Measurements from ENCODE around the gene PRDM12.

The PRDM12 gene

DNA sequence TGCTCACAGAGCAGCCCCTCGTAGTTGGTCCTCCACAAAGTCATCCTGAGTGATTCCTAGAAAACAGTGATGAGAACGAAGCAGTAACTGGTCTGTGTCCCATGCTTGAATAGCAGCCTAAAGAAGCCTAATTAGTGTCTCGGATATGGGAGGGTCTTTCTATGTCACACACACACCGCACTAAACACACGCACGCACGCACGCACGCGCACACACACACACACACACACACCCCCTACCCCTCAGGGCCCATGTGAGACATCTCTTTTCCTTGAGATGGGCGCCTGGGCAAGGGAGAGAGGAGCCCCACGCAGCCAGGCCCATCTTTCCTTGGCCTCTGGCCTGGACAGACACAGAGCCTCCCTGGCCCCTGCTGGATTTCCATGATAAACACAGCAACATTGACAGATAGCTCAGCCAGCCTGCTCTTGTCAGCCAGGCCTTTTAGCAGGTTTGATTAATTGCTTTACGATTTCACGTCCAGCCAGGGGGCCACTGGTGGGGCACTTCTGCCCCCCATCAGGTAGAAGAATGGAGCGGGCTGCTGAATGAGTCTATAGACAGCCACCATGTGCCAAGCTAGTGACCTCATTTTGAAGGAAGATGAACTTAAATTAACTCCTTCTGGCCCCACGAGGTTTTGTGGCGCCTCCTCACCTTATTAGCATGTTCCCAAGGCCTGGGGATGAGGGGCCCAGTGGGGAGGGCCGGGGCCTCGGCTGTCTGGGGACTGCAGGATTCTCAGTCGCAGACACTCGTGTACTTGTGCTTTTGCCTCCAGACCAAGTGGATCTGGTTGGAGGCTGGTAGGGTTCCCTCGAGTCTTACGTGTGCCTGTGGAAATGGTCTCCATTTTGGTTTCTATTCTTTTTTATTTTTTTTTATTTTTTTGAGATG lies 36.2 kb upstream of the PRDM12 start:
- Histone ChIP-seq H3K36me3 (ENCODE audit: control insufficient read depth in 2 of 2, insufficient read depth in 1 of 2, low read length in 2 of 2) (peaks cover 3 to 97% of the 10 kb centered on the region in 2 experiments), H3K27ac (ENCODE audit: extremely low read depth, low read depth, low read length) (no peak overlapping the region)
- POLR2A ChIA-PET, result no interaction called here

DNA sequence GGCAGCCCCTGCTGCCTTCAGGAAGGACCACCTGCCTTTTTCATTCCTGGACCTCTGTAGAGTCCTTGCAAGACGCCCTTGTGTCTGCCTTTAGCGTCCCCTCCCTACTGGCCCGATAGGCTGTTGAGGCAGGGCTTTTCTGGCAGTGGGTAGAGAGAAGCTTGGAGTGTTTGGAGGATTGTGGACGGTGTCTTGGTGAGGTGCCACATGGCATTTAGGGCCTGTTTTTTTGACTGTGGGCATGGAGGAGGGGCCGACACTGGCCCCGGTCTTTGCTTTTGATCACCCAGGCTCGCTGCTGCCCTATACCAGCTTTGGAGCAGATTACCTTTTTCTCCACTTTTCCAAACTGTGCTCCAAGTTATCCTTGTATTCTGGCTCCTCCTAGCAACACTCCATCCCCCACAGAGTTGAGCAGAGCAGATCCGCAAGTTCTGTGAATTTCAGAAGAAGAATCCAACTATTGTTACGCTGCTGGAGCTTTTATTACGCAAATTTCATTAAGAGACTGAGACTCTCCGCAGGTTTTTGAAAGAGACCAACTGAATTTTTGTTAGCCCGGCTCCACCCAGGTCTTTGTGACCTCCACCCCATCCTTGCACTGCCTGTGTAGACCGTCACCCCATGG lies 34.8 kb upstream of the PRDM12 start:
- ChIA-PET POLR2A (no interaction called here), CTCF (interaction anchor here (0.8 kb wide), 1 partner anchor 25 kb away, joined by 3 read pairs; no protein-coding TSS in a partner anchor)
- no peaks in the 10 kb centered on the region for H3K9me3 ChIP-seq (ENCODE audit: control insufficient read depth, insufficient read depth, low read depth, low read length)
- no peak overlapping the region for H3K27ac ChIP-seq (ENCODE audit: extremely low read depth, low read depth, low read length)
- H3K4me1 ChIP-seq (ENCODE audit: control insufficient read depth, insufficient read depth, low read length), result no peaks in the 10 kb centered on the region
- H3K4me3 ChIP-seq (ENCODE audit: low read depth, low read length), result no peak overlapping the region
- H3K36me3 ChIP-seq (ENCODE audit: control insufficient read depth in 2 of 2, insufficient read depth in 1 of 2, low read length in 2 of 2), result peaks cover 0 to 97% of the 10 kb centered on the region in 2 experiments; a peak in 2 of 3 replicates
- TF ChIP-seq MZF1 (tag by site-specific recombination; IDR thresholded peaks at IDR 0.05; ENCODE audit: borderline replicate concordance), result no peak
- TF ChIP-seq ZNF785 (tag by site-specific recombination; IDR thresholded peaks at IDR 0.05), result no peak
- no peak for TF ChIP-seq ZNF239 (tag by site-specific recombination; IDR thresholded peaks at IDR 0.05)
- TF ChIP-seq, protein P1, sequence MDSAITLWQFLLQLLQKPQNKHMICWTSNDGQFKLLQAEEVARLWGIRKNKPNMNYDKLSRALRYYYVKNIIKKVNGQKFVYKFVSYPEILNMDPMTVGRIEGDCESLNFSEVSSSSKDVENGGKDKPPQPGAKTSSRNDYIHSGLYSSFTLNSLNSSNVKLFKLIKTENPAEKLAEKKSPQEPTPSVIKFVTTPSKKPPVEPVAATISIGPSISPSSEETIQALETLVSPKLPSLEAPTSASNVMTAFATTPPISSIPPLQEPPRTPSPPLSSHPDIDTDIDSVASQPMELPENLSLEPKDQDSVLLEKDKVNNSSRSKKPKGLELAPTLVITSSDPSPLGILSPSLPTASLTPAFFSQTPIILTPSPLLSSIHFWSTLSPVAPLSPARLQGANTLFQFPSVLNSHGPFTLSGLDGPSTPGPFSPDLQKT (IDR thresholded peaks at IDR 0.05; ENCODE audit: borderline replicate concordance, low read depth, low read length), result no peak
- TF ChIP-seq ZBTB8A (tag by site-specific recombination; IDR thresholded peaks at IDR 0.05), result no peak
- no peak for TF ChIP-seq ZNF140 (tag by site-specific recombination; IDR thresholded peaks at IDR 0.05)

More for the DNA sequence above, 36.2 kb upstream of the PRDM12 start:
- Histone ChIP-seq H3K9me3 (ENCODE audit: control insufficient read depth, insufficient read depth, low read depth, low read length) (no peaks in the 10 kb centered on the region), H3K4me3 (ENCODE audit: low read depth, low read length) (no peak overlapping the region), H3K4me1 (ENCODE audit: control insufficient read depth, insufficient read depth, low read length) (no peaks in the 10 kb centered on the region)
- CTCF ChIA-PET, result no interaction called here
- TF ChIP-seq ZNF549 (tag by site-specific recombination; IDR thresholded peaks at IDR 0.05) (no peak), ZNF37A (tag by site-specific recombination; IDR thresholded peaks at IDR 0.05) (no peak), ZNF426 (tag by site-specific recombination; IDR thresholded peaks at IDR 0.05) (no peak), ZIC2 (tag by site-specific recombination; IDR thresholded peaks at IDR 0.05) (peak; percentile 62), ZNF366 (tag by site-specific recombination; conservative IDR thresholded peaks at IDR 0.05) (no peak), GLIS1 (tag by site-specific recombination; IDR thresholded peaks at IDR 0.05) (peak; percentile 82), GLIS2 (tag by site-specific recombination; IDR thresholded peaks at IDR 0.05) (0 out of 2 replicates have a peak, but pooled peaks have one; percentile 17), ZNF768 (tag by site-specific recombination; IDR thresholded peaks at IDR 0.05) (no peak), SETDB1 (IDR thresholded peaks at IDR 0.05; ENCODE audit: insufficient read length, low read length) (no peak), ZNF621 (tag by site-specific recombination; IDR thresholded peaks at IDR 0.05) (no peak)
- TF ChIP-seq, protein P2, sequence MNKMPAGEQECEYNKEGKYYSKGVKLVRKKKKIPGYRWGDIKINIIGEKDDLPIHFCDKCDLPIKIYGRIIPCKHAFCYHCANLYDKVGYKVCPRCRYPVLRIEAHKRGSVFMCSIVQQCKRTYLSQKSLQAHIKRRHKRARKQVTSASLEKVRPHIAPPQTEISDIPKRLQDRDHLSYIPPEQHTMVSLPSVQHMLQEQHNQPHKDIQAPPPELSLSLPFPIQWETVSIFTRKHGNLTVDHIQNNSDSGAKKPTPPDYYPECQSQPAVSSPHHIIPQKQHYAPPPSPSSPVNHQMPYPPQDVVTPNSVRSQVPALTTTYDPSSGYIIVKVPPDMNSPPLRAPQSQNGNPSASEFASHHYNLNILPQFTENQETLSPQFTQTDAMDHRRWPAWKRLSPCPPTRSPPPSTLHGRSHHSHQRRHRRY (tag by site-specific recombination; IDR thresholded peaks at IDR 0.05), result no peak
- TF ChIP-seq, protein P3, sequence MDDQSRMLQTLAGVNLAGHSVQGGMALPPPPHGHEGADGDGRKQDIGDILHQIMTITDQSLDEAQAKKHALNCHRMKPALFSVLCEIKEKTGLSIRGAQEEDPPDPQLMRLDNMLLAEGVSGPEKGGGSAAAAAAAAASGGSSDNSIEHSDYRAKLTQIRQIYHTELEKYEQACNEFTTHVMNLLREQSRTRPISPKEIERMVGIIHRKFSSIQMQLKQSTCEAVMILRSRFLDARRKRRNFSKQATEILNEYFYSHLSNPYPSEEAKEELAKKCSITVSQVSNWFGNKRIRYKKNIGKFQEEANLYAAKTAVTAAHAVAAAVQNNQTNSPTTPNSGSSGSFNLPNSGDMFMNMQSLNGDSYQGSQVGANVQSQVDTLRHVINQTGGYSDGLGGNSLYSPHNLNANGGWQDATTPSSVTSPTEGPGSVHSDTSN (CRISPR knock-in tag; IDR thresholded peaks at IDR 0.05), result no peak

All from HEK293 (cell line).